Measurements from ENCODE around the gene MYO18A.

The MYO18A gene

GRCh38 chr17:29111816-29112499 is 68.2 kb downstream of the MYO18A start:
- TF ChIP-seq, protein P1, sequence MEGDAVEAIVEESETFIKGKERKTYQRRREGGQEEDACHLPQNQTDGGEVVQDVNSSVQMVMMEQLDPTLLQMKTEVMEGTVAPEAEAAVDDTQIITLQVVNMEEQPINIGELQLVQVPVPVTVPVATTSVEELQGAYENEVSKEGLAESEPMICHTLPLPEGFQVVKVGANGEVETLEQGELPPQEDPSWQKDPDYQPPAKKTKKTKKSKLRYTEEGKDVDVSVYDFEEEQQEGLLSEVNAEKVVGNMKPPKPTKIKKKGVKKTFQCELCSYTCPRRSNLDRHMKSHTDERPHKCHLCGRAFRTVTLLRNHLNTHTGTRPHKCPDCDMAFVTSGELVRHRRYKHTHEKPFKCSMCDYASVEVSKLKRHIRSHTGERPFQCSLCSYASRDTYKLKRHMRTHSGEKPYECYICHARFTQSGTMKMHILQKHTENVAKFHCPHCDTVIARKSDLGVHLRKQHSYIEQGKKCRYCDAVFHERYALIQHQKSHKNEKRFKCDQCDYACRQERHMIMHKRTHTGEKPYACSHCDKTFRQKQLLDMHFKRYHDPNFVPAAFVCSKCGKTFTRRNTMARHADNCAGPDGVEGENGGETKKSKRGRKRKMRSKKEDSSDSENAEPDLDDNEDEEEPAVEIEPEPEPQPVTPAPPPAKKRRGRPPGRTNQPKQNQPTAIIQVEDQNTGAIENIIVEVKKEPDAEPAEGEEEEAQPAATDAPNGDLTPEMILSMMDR (IDR thresholded peaks at IDR 0.05; ENCODE audit: control insufficient read depth, extremely low read depth, insufficient read depth), result peak; percentile 99
- DNase-seq (ENCODE audit: low read depth), result peak; percentile 46
- no peak overlapping the region for H3K4me3 ChIP-seq (ENCODE audit: low read depth, low read length)

GRCh38 chr17:29110372-29110757 is 69.8 kb downstream of the MYO18A start:
- TF ChIP-seq, protein P1 (IDR thresholded peaks at IDR 0.05; ENCODE audit: control insufficient read depth, extremely low read depth, insufficient read depth), result no peak
- no peak overlapping the region for H3K4me3 ChIP-seq (ENCODE audit: low read depth, low read length)
- no peak for DNase-seq (ENCODE audit: low read depth)

DNA sequence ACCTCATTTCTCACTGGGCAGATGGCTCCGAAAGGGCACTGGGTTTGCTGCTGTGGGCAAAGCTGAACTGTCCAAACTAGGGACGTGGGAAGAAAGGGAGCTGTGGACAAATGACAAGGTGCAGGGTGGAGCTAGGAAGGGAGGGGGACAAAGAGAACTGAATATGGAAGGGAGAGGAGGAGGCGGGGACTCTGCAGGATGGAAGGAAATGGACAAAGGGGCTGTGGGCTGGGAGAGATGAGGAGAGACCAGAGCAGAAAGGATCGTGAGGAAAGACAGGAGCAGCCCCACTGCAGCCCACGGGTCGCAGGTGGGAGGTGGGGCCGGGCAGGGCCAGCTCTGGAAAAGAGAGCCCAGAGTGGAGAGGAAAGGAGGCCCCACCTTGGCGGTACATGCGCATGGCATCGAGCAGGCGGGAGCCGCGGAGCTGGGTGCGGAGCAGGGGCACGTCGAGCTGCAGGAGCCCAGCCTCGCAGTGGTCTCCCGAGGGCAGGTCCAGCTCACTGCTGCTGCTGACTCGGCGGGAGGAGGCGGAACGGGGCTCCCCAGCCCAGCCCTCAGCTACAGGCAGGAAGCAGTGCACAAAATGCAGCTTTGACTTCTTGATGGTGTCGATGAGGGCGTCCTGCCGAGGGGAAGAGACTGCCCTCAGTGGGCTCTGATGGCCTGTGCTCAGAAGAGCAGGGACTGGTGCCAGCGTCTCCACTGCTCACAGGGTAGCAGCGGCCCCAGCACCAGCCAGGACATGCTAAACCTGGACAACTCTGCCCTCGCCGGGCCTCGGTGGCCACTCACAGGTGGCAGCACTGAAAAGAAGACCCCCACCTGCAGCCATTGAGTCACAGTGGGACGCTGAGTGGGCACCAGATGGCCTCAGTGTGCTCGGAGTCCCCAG is 70.5 kb downstream of the MYO18A start:
- H3K4me3 ChIP-seq (ENCODE audit: low read depth, low read length), result no peak overlapping the region
- TF ChIP-seq, protein P1 (IDR thresholded peaks at IDR 0.05; ENCODE audit: control insufficient read depth, extremely low read depth, insufficient read depth), result no peak
- DNase-seq (ENCODE audit: low read depth), result no peak

DNA sequence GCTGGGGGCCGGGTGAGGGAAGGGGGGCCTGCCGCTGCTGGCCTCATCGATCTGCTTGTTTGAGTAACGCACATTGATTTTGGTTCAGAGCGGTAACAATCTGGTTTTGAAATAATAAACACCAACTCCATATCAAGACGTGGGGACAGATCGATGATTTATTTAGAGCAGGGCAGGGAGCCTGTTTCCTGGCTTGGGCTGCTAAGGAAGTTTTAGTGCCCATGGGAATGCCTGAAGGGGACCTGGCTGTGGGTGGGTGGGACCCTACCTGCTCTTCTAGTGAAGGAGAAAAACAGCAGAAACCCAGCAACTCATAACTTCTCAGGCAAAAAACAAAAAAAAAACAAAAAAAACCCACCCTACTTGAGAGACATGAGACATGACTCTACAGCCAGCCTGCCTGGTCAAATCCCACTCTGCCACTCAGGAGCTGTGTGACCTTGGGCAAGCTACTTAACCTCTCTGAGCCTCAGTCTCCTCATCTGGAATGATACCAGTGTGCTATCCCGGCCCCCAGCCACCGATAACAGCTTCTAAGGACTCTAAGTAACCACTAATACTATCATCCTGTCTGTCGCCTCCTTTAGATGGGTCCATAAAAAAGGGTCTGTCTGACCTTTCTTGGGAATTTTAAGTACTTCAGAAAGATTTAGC is 71.2 kb downstream of the MYO18A start:
- DNase-seq (ENCODE audit: low read depth), result no peak
- TF ChIP-seq, protein P1 (IDR thresholded peaks at IDR 0.05; ENCODE audit: control insufficient read depth, extremely low read depth, insufficient read depth), result no peak
- H3K4me3 ChIP-seq (ENCODE audit: low read depth, low read length), result no peak overlapping the region

DNA sequence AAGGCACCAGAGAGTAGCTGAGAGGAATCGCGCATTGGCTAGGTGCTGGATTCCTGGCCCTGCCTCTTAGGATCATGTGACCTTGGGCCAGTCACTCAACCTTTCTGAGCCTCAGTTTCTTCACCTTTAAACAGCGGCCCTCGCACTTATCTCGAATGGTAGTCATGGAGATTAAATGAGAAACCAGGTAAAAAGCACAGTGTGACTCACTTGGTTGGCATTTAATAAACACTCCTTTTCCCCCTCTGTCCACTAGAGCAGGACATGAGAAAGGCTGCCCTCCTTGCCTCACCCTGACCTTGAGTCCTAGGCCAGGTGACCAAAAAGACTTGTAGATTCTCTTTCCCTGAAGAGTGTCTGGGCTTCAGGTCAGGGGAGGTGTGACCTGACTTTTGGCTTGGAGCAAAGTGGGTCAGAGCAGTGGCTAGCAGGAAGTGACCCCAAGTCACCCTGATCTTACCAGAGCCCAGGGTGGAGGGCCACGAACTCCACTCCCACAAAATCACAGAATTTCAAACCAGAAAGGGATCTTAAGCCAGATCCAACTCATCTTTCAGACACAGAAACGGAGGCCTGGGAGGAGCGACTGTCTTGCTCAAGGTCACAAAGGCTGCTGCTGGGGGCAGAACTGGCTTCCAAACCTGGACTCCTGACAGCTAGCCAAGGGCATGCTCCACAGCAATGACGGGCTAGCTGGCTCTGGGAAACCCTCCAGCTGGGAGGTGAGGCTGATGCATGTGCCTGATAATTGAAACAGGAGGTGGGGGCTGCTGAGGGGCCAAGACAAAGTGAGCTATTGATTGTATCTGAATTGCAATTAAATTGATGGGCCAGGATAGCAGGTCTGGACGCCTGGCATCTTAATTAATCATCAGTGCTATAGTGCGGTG is 72.0 kb downstream of the MYO18A start:
- TF ChIP-seq, protein P1 (IDR thresholded peaks at IDR 0.05; ENCODE audit: control insufficient read depth, extremely low read depth, insufficient read depth), result no peak

GRCh38 chr17:29107084-29107483 is 73.1 kb downstream of the MYO18A start:
- H3K4me3 ChIP-seq (ENCODE audit: low read depth, low read length), result no peak overlapping the region
- no peak for DNase-seq (ENCODE audit: low read depth)
- TF ChIP-seq, protein P1 (IDR thresholded peaks at IDR 0.05; ENCODE audit: control insufficient read depth, extremely low read depth, insufficient read depth), result no peak

More for the DNA sequence above, 72.0 kb downstream of the MYO18A start:
- DNase-seq (ENCODE audit: low read depth), result no peak
- no peak overlapping the region for H3K4me3 ChIP-seq (ENCODE audit: low read depth, low read length)

Measured in LNCaP clone FGC (cell line).